GM23248 (cell line): ENCODE measurements around the gene VANGL2. TPM values are rescaled to one million over a fixed set of nuclear protein-coding genes. Genes with fewer than 3 reads are reported as not detected.

Experiments used
- DNase-seq: peaks from one replicate; pipeline ENCODE4 v3.0.0-alpha.2; 2015
- H2AFZ ChIP-seq: fragments of 200-600 bp; sonication (generic); 2 replicates; pipeline ENCODE4 v1.6.1; 2016; ENCODE audit warnings: antibody characterized with exemption
- H3F3A ChIP-seq: fragments of 200-600 bp; sonication (generic); 2 replicates; pipeline ENCODE4 v1.6.1; 2016; ENCODE audit warnings: mild to moderate bottlenecking, antibody characterized with exemption, mixed run types; ENCODE audit not compliant: insufficient read depth
- H3K27ac ChIP-seq: fragments of 200-600 bp; sonication (generic); 2 replicates; pipeline ENCODE4 v1.5.1; 2016; ENCODE audit warnings: mild to moderate bottlenecking
- H3K27me3 ChIP-seq: fragments of 200-600 bp; sonication (generic); replicated peaks from 2 replicates; pipeline ENCODE4 v1.6.1; 2016; ENCODE audit warnings: mild to moderate bottlenecking; ENCODE audit not compliant: insufficient read depth
- H3K36me3 ChIP-seq: fragments of 200-600 bp; sonication (generic); 2 replicates; pipeline ENCODE4 v1.6.1; 2016; ENCODE audit warnings: low read depth, mild to moderate bottlenecking
- H3K4me1 ChIP-seq: fragments of 200-600 bp; sonication (generic); 2 replicates; pipeline ENCODE4 v1.6.1; 2016; ENCODE audit warnings: mild to moderate bottlenecking; ENCODE audit not compliant: insufficient read depth
- H3K4me2 ChIP-seq: fragments of 200-600 bp; sonication (generic); one replicate; pipeline ENCODE4 v1.6.1; 2016; ENCODE audit warnings: mild to moderate bottlenecking; ENCODE audit not compliant: unreplicated experiment
- H3K4me3 ChIP-seq: fragments of 200-600 bp; sonication (generic); 2 replicates; pipeline ENCODE4 v1.5.1; 2016; ENCODE audit warnings: mild to moderate bottlenecking
- H3K79me2 ChIP-seq: fragments of 200-600 bp; sonication (generic); 2 replicates; pipeline ENCODE4 v1.6.1; 2016; ENCODE audit warnings: mild to moderate bottlenecking; ENCODE audit not compliant: insufficient read depth
- H3K9ac ChIP-seq: fragments of 200-600 bp; sonication (generic); 2 replicates; pipeline ENCODE4 v1.6.1; 2016; ENCODE audit warnings: mild to moderate bottlenecking
- H3K9me2 ChIP-seq: fragments of 200-600 bp; sonication (generic); 2 replicates; pipeline ENCODE4 v1.6.1; 2016; ENCODE audit warnings: mixed run types, mild to moderate bottlenecking, moderate library complexity; ENCODE audit not compliant: insufficient read depth
- H3K9me3 ChIP-seq: fragments of 200-600 bp; sonication (generic); one replicate; pipeline ENCODE4 v1.6.1; 2017; ENCODE audit warnings: low read depth
- H4K20me1 ChIP-seq: fragments of 200-600 bp; sonication (generic); 2 replicates; pipeline ENCODE4 v1.6.0; 2016; ENCODE audit not compliant: insufficient read depth
- EZH2 ChIP-seq: fragments of 200-600 bp; sonication (generic); IDR thresholded peaks from 2 replicates; pipeline ENCODE4 v1.6.1; 2018; ENCODE audit warnings: antibody characterized with exemption, mild to moderate bottlenecking; ENCODE audit not compliant: insufficient read depth, poor library complexity, severe bottlenecking
- EZH2phosphoT487 ChIP-seq: fragments of 200-600 bp; sonication (generic); IDR thresholded peaks from 2 replicates; pipeline ENCODE4 v1.6.1; 2018; ENCODE audit warnings: antibody characterized with exemption, moderate library complexity, mild to moderate bottlenecking, low read depth; ENCODE audit not compliant: insufficient read depth
- WGBS, 2 experiments: methylation state at CpG; one replicate each; pipeline ENCODE4 v1.1.6; 2015 to 2017; ENCODE audit warnings: low lambda C conversion rate in 2 of 2, low coverage in 1 of 2; ENCODE audit errors: missing lambda C conversion rate in 2 of 2; 5-methylcytosine and 5-hydroxymethylcytosine counted together
- in situ Hi-C: fragments of 300-500 bp; cut with MboI; formaldehyde crosslinking; loops from 2 replicates; pipeline ENCODE4 v1.15.0; 2020
- polyA plus RNA-seq: library from polyadenylated mRNA; unstranded; fragments of >200 nt; fragmentation: Nextera tagmentation; extraction: Ambion mirVana; gene quantifications from 2 replicates; pipeline ENCODE4 v1.2.1, GENCODE V29; 2016
- total RNA-seq: library from RNA; depleted of rRNA; stranded (reverse); fragments of >200 nt; shearing (Covaris generic); gene quantifications from 2 replicates; pipeline ENCODE4 v1.2.3, GENCODE V29; 2014

Gene VANGL2
- total and polyA plus RNA-seq, 2 experiments from 2014 or later: not detected

GRCh38 chr1:160439718-160440117 lies 39.4 kb downstream of the VANGL2 start:
- no peaks in the 10 kb centered on the region for H3K36me3 ChIP-seq
- no peaks in the 10 kb centered on the region for H3K4me1 ChIP-seq
- H3K4me3 ChIP-seq: no peak overlapping the region
- no peak overlapping the region for H3K9ac ChIP-seq
- 40 to 45% methylated on average over 2 of the region's 2 CpGs for WGBS, 2 experiments
- H3F3A ChIP-seq: no peaks in the 10 kb centered on the region
- peaks cover 8% of the 10 kb centered on the region for H3K27me3 ChIP-seq
- H3K79me2 ChIP-seq: no peaks in the 10 kb centered on the region
- no peak for DNase-seq
- in situ Hi-C loops: loop anchor here (10.0 kb wide), 1 partner anchor 165 kb away; no protein-coding TSS in a partner anchor
- H2AFZ ChIP-seq: no peak overlapping the region
- H3K9me2 ChIP-seq: no peaks in the 10 kb centered on the region
- no peak overlapping the region for H3K27ac ChIP-seq
- no peak for TF ChIP-seq EZH2phosphoT487
- TF ChIP-seq EZH2: no peak
- no peaks in the 10 kb centered on the region for H3K9me3 ChIP-seq
- no peak overlapping the region for H3K4me2 ChIP-seq
- H4K20me1 ChIP-seq: no peaks in the 10 kb centered on the region

- H3K79me2 ChIP-seq: no peaks in the 10 kb centered on the region
- no peak overlapping the region for H3K27ac ChIP-seq
- no peak overlapping the region for H3K4me2 ChIP-seq
- in situ Hi-C loops: no loop called here
- no peaks in the 10 kb centered on the region for H3K9me2 ChIP-seq
- H3K9ac ChIP-seq: no peak overlapping the region
- DNase-seq: no peak
- 34 to 36% methylated on average over 8 of the region's 8 CpGs for WGBS, 2 experiments
- no peak overlapping the region for H3K4me3 ChIP-seq
- H3K9me3 ChIP-seq: no peaks in the 10 kb centered on the region
- TF ChIP-seq EZH2 (no peak), EZH2phosphoT487 (no peak)
- H3K27me3 ChIP-seq: peaks cover 10% of the 10 kb centered on the region
- no peaks in the 10 kb centered on the region for H3F3A ChIP-seq
- H3K36me3 ChIP-seq: no peaks in the 10 kb centered on the region
- no peaks in the 10 kb centered on the region for H3K4me1 ChIP-seq
- no peaks in the 10 kb centered on the region for H4K20me1 ChIP-seq
- H2AFZ ChIP-seq: no peak overlapping the region
Observed at GRCh38 chr1:160446945-160447600, 46.7 kb downstream of the VANGL2 start.

DNA sequence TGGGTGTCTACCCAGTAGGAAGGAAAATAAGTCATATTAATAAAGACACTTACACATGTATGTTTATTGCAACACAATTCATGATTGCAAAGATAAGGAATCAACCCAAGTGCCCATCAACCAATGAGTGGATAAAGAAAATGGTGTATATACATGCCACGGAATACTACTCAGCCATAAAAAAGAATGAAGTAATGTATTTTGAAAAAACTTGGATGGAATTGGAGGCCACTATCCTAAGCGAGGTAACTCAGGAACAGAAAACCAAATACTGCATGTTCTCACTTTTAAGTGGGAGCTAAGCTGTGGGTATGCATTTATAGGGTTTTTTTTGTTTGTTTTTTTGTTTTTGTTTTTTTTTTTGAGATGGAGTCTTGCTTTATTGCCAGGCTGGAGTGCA lies 49.1 kb downstream of the VANGL2 start:
- H2AFZ ChIP-seq: no peak overlapping the region
- peaks cover 12% of the 10 kb centered on the region for H3K27me3 ChIP-seq
- DNase-seq: no peak
- no peak overlapping the region for H3K4me3 ChIP-seq
- H4K20me1 ChIP-seq: no peaks in the 10 kb centered on the region
- no peaks in the 10 kb centered on the region for H3K79me2 ChIP-seq
- H3K4me1 ChIP-seq: no peaks in the 10 kb centered on the region
- H3K9ac ChIP-seq: no peak overlapping the region
- H3F3A ChIP-seq: no peaks in the 10 kb centered on the region
- H3K4me2 ChIP-seq: no peak overlapping the region
- no peak overlapping the region for H3K27ac ChIP-seq
- no peaks in the 10 kb centered on the region for H3K36me3 ChIP-seq
- 8 to 10% methylated on average over 2 of the region's 2 CpGs for WGBS, 2 experiments
- no peaks in the 10 kb centered on the region for H3K9me3 ChIP-seq
- no peaks in the 10 kb centered on the region for H3K9me2 ChIP-seq
- in situ Hi-C loops: no loop called here
- TF ChIP-seq EZH2phosphoT487 (no peak), EZH2 (no peak)

GRCh38 chr1:160451119-160451858 lies 50.9 kb downstream of the VANGL2 start:
- no peaks in the 10 kb centered on the region for H4K20me1 ChIP-seq
- no peaks in the 10 kb centered on the region for H3K36me3 ChIP-seq
- no peak overlapping the region for H3K9ac ChIP-seq
- H3K9me3 ChIP-seq: no peaks in the 10 kb centered on the region
- no peaks in the 10 kb centered on the region for H3K79me2 ChIP-seq
- in situ Hi-C loops: no loop called here
- H3K27me3 ChIP-seq: peaks cover 12% of the 10 kb centered on the region
- no peaks in the 10 kb centered on the region for H3F3A ChIP-seq
- 40 to 48% methylated on average over 7 of the region's 7 CpGs for WGBS, 2 experiments
- DNase-seq: no peak
- H3K9me2 ChIP-seq: no peaks in the 10 kb centered on the region
- no peaks in the 10 kb centered on the region for H3K4me1 ChIP-seq
- TF ChIP-seq EZH2 (no peak), EZH2phosphoT487 (no peak)
- no peak overlapping the region for H3K27ac ChIP-seq
- no peak overlapping the region for H3K4me3 ChIP-seq
- H3K4me2 ChIP-seq: no peak overlapping the region
- no peak overlapping the region for H2AFZ ChIP-seq
